Central memory CD8-positive, alpha-beta T cell (primary cell): ENCODE results near the gene PCDH17.

Source experiments
- ATAC-seq: fragments of 150-1000 bp; cut with Tn5 transposase; replicated peaks from 2 replicates; pipeline ENCODE4 v1.10.0; 2022; ENCODE audit warnings: mild to moderate bottlenecking, moderate FRiP score, moderate number of reproducible peaks; ENCODE audit not compliant: poor library complexity, severe bottlenecking; ENCODE audit errors: extremely low read depth
- DNase-seq, 2 donors: peaks; one replicate each; pipeline ENCODE4 v3.0.0; 2021; ENCODE audit warnings: low spot score in 2 of 2
- H3K27ac Mint-ChIP-seq: one replicate; pipeline ENCODE4 v1.8.0; 2022; ENCODE audit warnings: low read depth, mild to moderate bottlenecking, moderate library complexity, mixed read lengths
- H3K27me3 Mint-ChIP-seq: one replicate; pipeline ENCODE4 v1.8.0; 2022; ENCODE audit warnings: mixed read lengths
- H3K36me3 Mint-ChIP-seq: one replicate; pipeline ENCODE4 v1.8.0; 2022; ENCODE audit warnings: mild to moderate bottlenecking, moderate library complexity, mixed read lengths; ENCODE audit not compliant: insufficient read depth
- H3K4me1 Mint-ChIP-seq: one replicate; pipeline ENCODE4 v1.8.0; 2022; ENCODE audit warnings: mixed read lengths
- H3K4me3 Mint-ChIP-seq: one replicate; pipeline ENCODE4 v1.8.0; 2022; ENCODE audit warnings: mild to moderate bottlenecking, moderate library complexity, mixed read lengths
- H3K9me3 Mint-ChIP-seq: one replicate; pipeline ENCODE4 v1.8.0; 2022; ENCODE audit warnings: mixed read lengths

Gene PCDH17

GRCh38 chr13:57644106-57644505, 12.6 kb downstream of the PCDH17 start:
- H3K9me3 Mint-ChIP-seq, result no peaks in the 10 kb centered on the region
- DNase-seq, result no peak
- H3K4me1 Mint-ChIP-seq, result no peaks in the 10 kb centered on the region
- ATAC-seq, result no peak
- H3K36me3 Mint-ChIP-seq, result no peaks in the 10 kb centered on the region
- no peak overlapping the region for H3K27ac Mint-ChIP-seq
- no peaks in the 10 kb centered on the region for H3K27me3 Mint-ChIP-seq
- H3K4me3 Mint-ChIP-seq, result no peak overlapping the region

DNA sequence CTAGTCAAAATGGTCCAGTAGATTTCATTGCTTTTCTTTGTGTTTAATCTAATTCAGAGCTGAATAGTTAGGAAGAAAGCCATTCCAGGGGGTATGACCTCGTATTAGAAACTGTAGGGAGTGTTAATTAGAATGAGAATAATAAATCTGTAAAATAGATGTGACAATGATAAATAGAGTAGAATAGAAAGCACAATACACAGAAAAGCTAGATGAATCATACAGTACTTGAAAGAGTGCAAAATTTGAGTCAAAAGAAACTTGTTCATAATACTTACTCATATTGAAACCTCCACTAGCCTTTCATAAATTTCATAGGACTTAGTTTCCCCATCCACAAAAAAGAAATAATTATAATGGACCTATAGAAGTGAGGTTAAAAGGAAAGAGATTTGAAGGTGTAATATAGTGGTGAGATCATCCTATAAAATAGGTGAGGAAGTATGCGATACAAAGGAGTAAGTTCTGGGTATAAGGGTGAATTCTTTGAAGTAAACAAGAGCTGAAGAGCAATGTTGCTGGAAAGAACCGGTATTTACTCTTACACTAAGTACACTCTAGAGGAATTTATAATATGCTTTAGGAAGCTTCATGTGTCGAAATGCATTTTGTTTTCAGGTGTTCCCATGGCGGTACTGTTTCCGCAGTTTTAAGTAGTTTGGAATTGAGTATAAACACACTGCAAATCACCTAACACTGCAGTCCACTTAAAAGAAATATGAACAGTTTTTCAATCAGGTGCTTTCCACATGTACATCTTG, 21.9 kb downstream of the PCDH17 start:
- H3K36me3 Mint-ChIP-seq, result no peaks in the 10 kb centered on the region
- H3K27me3 Mint-ChIP-seq, result no peaks in the 10 kb centered on the region
- no peak overlapping the region for H3K4me3 Mint-ChIP-seq
- H3K9me3 Mint-ChIP-seq, result peaks cover 15% of the 10 kb centered on the region
- H3K27ac Mint-ChIP-seq, result no peak overlapping the region
- ATAC-seq (no peak), DNase-seq (no peak)
- no peaks in the 10 kb centered on the region for H3K4me1 Mint-ChIP-seq

DNA sequence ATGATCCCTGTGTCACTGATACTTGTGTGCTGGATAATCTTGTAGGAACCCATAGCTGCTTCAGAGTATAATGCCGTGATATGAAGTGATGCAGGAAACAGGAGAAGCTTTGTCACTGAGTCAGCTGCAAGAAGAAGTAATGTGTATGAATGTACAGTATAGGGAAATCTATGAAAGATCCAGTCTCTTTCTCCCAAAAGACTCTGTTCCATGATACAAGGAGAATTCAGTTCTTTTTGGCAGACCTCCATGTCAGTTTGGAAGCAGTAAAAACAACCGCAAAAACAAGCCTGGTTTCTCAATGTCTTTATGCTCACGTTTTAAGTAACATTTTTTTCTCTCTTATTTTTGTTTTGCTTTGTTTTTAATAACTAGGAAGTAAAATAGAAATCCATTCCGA, 33.9 kb downstream of the PCDH17 start:
- no peak for ATAC-seq

DNA sequence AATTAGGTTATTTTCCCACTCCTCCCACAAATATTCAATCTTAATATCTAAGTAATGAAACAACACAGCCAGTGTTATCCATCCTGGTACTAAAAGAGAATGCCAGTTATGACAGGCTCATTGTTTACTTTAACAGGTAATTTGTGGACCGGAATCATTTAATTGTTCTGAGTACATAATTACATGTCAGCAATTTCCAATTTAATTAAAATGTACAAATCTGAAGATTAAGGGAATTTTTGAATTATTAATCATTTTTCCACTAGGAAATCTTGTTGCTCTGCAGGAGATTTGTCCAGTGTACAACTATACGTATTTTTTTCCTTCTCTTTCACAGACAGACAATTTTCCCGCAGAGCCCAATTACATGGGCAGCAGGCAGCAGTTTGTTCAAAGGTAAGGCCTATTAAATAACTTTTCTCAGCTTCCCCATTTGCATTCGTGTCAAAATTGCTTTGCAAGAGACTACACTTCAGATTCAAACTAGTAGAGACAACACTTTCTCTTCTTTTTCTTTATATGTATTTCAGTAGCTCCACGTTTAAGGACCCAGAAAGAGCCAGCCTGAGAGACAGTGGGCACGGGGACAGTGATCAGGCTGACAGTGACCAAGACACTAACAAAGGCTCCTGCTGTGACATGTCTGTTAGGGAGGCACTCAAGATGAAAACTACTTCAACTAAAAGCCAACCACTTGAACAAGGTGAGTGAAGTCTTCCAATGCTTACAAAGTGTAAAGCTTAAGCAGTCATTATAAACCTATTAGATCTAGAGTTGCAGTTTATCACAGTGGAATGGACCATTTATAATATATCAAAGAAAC, 34.8 kb downstream of the PCDH17 start:
- Mint-ChIP-seq H3K4me1 (no peaks in the 10 kb centered on the region), H3K9me3 (peaks cover 29% of the 10 kb centered on the region), H3K4me3 (no peak overlapping the region), H3K27ac (no peak overlapping the region), H3K36me3 (no peaks in the 10 kb centered on the region), H3K27me3 (no peaks in the 10 kb centered on the region)
- no peak for ATAC-seq
- no peak for DNase-seq

More for the DNA sequence above, 33.9 kb downstream of the PCDH17 start:
- Mint-ChIP-seq H3K4me1 (no peaks in the 10 kb centered on the region), H3K4me3 (no peak overlapping the region), H3K9me3 (peaks cover 34% of the 10 kb centered on the region), H3K36me3 (no peaks in the 10 kb centered on the region), H3K27ac (no peak overlapping the region), H3K27me3 (no peaks in the 10 kb centered on the region)
- no peak for DNase-seq

DNA sequence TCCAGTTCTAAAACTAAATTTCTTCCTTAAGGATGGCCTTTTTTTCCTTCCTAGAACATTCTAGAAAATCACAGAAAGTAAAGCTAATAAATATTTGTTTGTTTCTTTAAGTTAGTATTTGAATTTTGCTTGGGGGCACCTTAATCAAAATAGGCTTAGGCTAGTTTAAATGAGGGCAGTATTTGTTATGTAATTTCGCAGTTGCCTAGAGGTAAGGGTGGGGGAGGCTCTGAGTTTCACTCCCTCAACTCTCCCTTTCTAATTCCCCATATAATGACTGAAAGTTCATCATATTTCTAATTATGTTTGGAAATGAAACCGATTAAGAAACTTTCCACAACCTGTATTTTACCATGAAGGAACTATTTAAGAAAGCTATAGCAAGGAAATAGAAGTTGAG, 40.6 kb downstream of the PCDH17 start:
- DNase-seq (no peak), ATAC-seq (no peak)
- H3K36me3 Mint-ChIP-seq, result no peaks in the 10 kb centered on the region
- H3K27ac Mint-ChIP-seq, result no peak overlapping the region
- no peak overlapping the region for H3K4me3 Mint-ChIP-seq
- no peaks in the 10 kb centered on the region for H3K27me3 Mint-ChIP-seq
- peaks cover 25% of the 10 kb centered on the region for H3K9me3 Mint-ChIP-seq
- H3K4me1 Mint-ChIP-seq, result no peaks in the 10 kb centered on the region

DNA sequence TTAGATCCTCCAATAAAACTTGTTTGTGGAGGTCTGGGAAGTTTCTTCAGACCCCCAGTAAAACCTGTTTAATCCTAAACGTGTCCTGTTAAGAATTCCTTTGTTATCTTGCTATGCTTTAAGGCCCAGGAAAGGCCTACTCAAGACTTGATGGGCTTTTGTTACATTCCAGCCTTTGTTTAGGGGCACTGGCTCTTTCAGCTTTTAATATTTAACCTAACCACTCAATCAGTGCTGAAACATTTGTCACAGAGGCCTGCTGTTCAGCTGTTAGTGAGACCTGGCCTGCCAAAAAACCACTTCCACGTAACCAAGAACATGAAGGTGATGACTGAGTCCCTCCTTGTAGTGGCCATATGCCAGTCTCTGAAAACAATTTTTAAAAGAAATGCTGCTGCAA, 41.7 kb downstream of the PCDH17 start:
- H3K4me3 Mint-ChIP-seq, result no peak overlapping the region
- no peaks in the 10 kb centered on the region for H3K36me3 Mint-ChIP-seq
- H3K27ac Mint-ChIP-seq, result no peak overlapping the region
- DNase-seq, result no peak
- ATAC-seq, result no peak
- H3K27me3 Mint-ChIP-seq, result no peaks in the 10 kb centered on the region
- H3K9me3 Mint-ChIP-seq, result peaks cover 34% of the 10 kb centered on the region
- no peaks in the 10 kb centered on the region for H3K4me1 Mint-ChIP-seq

- no peaks in the 10 kb centered on the region for H3K4me1 Mint-ChIP-seq
- ATAC-seq (no peak), DNase-seq (no peak)
- no peak overlapping the region for H3K27ac Mint-ChIP-seq
- no peak overlapping the region for H3K4me3 Mint-ChIP-seq
- H3K27me3 Mint-ChIP-seq, result no peaks in the 10 kb centered on the region
- H3K36me3 Mint-ChIP-seq, result no peaks in the 10 kb centered on the region
- H3K9me3 Mint-ChIP-seq, result peaks cover 26% of the 10 kb centered on the region
Measured at GRCh38 chr13:57675526-57675925, 44.0 kb downstream of the PCDH17 start.

- Mint-ChIP-seq H3K27ac (no peak overlapping the region), H3K9me3 (peaks cover 27% of the 10 kb centered on the region), H3K36me3 (no peaks in the 10 kb centered on the region), H3K4me1 (no peaks in the 10 kb centered on the region), H3K4me3 (no peak overlapping the region), H3K27me3 (no peaks in the 10 kb centered on the region)
- ATAC-seq, result no peak
- DNase-seq, result no peak
Measured at GRCh38 chr13:57680609-57681008, 49.1 kb downstream of the PCDH17 start.

GRCh38 chr13:57682128-57682716, 50.7 kb downstream of the PCDH17 start:
- ATAC-seq (no peak), DNase-seq (no peak)
- Mint-ChIP-seq H3K4me3 (no peak overlapping the region), H3K36me3 (no peaks in the 10 kb centered on the region), H3K4me1 (no peaks in the 10 kb centered on the region), H3K27me3 (no peaks in the 10 kb centered on the region), H3K9me3 (peaks cover 17% of the 10 kb centered on the region), H3K27ac (no peak overlapping the region)

GRCh38 chr13:57698851-57699250, 67.3 kb downstream of the PCDH17 start:
- Mint-ChIP-seq H3K4me1 (no peaks in the 10 kb centered on the region), H3K36me3 (no peaks in the 10 kb centered on the region), H3K27me3 (no peaks in the 10 kb centered on the region), H3K4me3 (no peak overlapping the region), H3K27ac (no peak overlapping the region), H3K9me3 (peaks cover 12% of the 10 kb centered on the region)
- no peak for DNase-seq
- ATAC-seq, result no peak

DNA sequence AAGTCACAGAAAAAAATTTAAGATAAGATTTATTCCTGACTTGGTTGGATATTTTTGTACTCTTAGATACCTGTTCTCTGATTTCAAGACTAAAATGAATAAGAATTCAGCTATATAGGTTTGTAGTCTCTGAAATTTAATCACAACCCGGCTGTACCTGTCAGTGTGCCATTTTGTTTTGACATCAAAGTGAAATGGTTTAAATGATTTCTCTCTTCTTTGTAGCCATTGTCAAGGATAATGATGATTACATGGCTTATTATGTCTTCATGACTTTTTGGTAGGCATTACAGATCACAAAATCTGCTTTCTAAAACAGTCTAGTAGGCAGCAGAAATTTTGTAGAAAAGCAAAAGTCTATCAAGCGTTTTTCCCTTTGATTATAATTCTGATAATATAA, 72.5 kb downstream of the PCDH17 start:
- Mint-ChIP-seq H3K27me3 (no peaks in the 10 kb centered on the region), H3K36me3 (no peaks in the 10 kb centered on the region)
- no peak for ATAC-seq

GRCh38 chr13:57716295-57716694, 84.8 kb downstream of the PCDH17 start:
- H3K4me3 Mint-ChIP-seq, result no peak overlapping the region
- no peaks in the 10 kb centered on the region for H3K9me3 Mint-ChIP-seq
- no peak overlapping the region for H3K27ac Mint-ChIP-seq
- no peaks in the 10 kb centered on the region for H3K36me3 Mint-ChIP-seq
- ATAC-seq (no peak), DNase-seq (no peak)
- H3K27me3 Mint-ChIP-seq, result no peaks in the 10 kb centered on the region
- no peaks in the 10 kb centered on the region for H3K4me1 Mint-ChIP-seq

More for the DNA sequence above, 72.5 kb downstream of the PCDH17 start:
- no peak for DNase-seq
- H3K4me3 Mint-ChIP-seq, result no peak overlapping the region
- H3K4me1 Mint-ChIP-seq, result no peaks in the 10 kb centered on the region
- H3K9me3 Mint-ChIP-seq, result peaks cover 12% of the 10 kb centered on the region
- no peak overlapping the region for H3K27ac Mint-ChIP-seq
